UCSD-AML1 (cell line): ENCODE measurements around the gene SLC8A2.
"Not testable (repeated sequence)": the region's sequence is repeated elsewhere in the genome, so short reads cannot be mapped to it uniquely, and the experiment has no call there.

ENCODE experiments used
- DNase-seq: peaks from one replicate; lab custom pipeline; 2025; ENCODE audit not compliant: unreplicated experiment; lab: John Stamatoyannopoulos, UW

Gene SLC8A2

GRCh38 chr19:47414469-47414868 lies 57.2 kb downstream of the SLC8A2 start:
- DNase-seq: peak; percentile 64

DNA sequence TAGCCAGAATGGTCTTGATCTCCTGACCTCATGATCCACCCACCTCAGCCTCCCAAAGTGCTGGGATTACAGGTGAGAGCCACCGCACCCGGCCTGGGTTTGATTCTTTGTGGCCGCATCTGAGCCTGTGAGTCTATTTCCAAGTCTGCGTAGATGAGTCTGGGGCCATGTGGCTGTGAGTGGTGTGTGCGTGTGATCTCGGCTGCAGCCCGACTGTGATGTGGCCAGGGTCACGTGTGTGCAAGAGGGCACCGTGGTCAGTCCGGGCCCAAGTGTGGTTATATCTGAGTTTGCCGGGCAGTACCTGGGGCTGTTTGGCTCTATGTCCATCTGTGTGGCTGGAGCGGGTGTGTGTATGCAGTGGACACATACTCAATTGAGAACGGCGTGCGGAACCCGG lies 57.8 kb downstream of the SLC8A2 start:
- no peak for DNase-seq

GRCh38 chr19:47411696-47412095 lies 60.0 kb downstream of the SLC8A2 start:
- not testable (repeated sequence) for DNase-seq

GRCh38 chr19:47411101-47411500 lies 60.6 kb downstream of the SLC8A2 start:
- no peak for DNase-seq

DNA sequence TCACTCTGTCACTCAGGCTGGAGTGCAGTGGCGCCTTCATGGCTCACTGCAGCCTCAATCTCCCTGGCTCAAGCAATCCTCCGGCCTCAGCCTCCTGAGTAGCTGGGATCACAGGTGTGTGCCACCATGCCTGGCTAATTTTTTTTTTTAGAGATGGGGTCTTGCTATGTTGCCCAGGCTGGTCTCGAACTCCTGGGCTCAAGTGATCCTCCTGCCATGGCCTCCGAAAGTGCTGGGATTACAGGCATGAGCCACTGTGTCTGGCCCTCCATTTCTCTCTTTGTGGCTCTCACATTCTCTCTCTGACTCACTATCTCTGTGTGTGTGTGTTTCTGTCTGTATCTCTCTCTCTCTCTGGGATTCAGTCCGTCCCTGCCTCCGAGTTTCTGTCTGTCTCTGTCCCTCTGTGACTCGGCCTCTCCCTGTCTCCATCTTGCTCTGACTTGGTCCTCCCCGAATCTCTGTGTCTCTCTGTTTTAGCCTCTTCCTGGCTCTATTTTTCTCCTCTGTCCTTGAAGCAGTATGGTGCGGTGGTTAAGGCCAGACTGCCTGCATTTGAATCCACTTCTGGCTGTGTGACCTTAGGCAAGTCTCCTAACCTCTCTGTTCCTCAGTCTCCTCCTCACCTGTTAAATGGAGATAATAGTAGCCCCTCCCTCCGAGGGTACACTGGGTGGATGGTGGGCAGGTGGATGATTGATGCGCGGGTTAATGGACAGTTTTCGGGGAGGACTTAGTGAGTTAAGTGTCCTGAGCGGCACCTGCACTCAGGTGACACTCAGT lies 63.3 kb downstream of the SLC8A2 start:
- DNase-seq: no peak

DNA sequence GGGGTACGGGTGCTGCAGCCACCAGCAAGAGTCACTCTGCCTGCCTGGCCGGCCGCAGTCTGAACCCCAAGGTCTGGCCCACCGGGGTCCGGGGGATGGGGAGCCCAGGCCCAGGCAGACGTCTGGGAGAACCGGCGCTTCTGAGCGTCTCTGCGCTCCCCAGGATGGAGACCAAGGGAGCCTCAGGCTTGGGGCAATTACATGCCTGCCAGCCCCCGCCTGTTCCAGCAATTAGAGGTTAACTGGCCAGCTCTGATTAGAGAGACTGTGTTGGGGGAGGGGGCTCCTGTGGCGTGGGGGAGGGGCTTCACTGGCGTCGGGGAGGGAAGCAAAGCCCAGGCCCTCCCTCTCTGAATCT lies 64.3 kb downstream of the SLC8A2 start:
- DNase-seq: no peak

DNA sequence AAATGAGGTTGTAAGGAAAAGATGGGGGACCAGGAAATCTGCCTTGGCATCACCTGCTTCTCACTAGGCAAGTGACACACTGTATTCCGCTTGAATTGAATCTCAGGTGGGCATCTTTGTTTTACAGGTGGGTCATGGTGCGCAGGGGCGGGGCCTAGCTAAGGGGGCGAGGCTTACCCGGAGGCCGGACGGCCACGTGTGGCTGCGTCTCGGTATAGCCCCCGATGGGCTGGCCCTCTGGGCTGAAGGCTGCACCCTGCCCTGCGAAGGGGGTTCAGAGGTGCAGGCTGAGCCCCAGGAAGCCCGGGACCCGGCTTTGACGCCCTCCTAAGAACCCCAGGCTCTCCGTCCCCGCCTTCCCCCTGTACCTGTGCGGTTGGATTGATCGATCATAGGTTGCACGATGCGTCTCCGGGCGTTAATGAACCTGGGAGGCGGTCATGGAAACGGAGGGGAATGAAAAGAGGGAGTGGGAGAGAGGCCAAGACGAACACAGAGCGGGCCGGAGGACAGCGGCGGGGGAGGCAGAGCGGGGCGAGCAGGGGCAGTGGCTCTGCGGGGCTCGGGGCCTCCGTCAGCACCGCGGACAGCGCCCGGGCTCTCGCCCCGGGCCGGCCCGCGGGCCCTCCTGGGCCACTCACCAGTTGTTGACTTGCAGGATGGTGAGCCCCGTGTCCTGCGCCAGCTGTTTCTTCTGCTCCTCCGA lies 64.8 kb downstream of the SLC8A2 start:
- peak; percentile 38 for DNase-seq

- DNase-seq: no peak
Measured at GRCh38 chr19:47405854-47406417, 65.8 kb downstream of the SLC8A2 start.

GRCh38 chr19:47405197-47405550 lies 66.5 kb downstream of the SLC8A2 start:
- no peak for DNase-seq

GRCh38 chr19:47404334-47405196 lies 67.1 kb downstream of the SLC8A2 start:
- DNase-seq: no peak

GRCh38 chr19:47402504-47402903 lies 69.2 kb downstream of the SLC8A2 start:
- DNase-seq: no peak

GRCh38 chr19:47398707-47399597 lies 72.7 kb downstream of the SLC8A2 start:
- DNase-seq: no peak

DNA sequence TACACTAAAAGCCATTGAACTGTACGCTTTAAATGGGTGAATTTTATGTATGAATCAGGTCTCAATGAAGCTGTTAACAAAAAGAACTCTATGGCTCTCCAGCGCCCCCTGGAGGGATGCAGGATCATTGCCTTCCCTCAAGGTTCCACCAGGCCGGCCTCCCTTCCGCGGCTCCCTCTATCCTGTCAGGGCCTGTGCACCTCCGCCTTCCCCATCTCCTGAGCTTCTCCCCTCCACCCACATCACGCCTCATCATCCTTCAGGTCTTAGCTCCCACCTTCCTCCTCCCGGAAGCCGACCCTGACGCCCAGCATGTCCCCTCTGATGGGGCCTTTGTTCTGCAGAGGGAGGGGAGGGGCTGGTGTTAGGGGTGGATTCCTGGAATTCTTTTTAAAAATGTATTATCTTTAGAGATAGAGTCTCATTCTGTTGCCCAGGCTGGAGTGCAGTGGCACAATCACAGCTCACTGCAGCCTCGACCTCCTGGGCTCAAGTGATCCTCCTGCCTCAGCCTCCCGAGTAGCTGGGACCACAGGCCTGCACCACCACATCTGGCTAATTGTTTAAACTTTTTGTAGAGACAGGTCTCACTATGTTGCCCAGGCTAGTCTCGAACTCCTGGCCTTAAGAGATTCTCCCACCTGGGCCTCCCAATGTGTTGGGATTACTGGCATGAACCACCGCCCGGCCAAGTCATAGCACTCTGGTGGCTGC lies 80.0 kb downstream of the SLC8A2 start:
- DNase-seq: peak; percentile 70

DNA sequence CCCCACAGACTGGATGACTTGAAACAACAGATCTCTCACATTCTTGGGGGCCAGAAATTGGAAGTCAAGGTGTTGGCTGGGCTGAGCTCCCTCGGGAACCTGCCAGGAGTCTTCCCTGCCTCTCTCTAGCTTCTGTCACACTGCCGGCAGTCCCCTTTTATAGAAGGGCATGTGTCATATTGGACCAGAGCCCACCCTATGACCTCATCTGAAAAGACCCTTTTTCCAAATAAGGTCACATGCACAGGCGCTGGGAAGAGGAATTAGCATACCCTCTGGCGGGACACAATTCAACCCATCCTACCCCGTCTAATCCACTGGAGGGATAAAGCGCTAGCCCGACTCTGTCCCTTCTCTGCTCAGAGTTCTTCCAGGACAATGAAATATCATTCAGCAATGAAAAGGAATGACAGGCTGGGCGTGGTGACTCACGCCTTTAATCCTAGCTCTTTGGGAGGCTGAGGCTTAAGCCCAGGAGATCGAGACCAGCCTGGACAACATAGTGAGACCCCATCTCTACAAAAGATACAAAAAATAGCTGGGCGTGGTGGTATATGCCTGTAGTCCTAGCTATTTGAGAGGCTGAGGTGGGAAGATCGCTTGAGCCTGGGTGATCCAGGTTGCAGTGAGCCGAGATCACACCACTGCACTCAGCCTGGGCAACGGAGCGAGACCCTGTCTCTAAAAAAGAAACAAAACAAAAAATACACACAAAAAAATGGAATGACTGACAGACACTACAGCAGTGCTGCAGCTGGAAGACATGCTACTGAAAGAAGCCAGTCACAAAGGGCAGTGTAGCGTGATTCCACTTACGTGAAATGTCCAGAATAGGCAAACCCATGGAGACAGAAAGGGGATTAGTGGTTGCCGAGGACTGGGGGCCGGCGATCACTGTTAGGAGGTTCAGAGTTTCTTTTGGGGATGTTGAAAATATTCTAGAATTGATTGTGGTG lies 80.9 kb downstream of the SLC8A2 start:
- DNase-seq: no peak

DNA sequence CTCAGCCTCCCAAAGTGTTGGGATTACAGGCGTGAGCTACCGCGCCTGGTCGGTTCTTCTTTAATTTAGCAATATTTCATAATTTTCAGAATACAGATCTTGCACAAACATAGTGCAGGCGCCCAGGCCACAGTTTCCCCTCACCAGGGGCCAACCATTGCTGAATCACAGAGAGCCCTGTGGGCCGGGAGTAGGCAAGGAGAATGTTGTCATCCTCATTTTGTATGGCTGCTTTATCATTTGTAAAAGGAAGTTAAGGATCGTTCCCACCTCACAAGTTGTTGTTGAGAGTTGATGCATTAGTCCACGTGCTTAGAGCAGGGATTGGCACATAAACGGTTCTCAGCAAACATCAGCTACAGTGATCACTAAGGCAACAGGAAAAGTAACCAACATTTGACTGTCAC lies 82.5 kb downstream of the SLC8A2 start:
- DNase-seq: no peak

DNA sequence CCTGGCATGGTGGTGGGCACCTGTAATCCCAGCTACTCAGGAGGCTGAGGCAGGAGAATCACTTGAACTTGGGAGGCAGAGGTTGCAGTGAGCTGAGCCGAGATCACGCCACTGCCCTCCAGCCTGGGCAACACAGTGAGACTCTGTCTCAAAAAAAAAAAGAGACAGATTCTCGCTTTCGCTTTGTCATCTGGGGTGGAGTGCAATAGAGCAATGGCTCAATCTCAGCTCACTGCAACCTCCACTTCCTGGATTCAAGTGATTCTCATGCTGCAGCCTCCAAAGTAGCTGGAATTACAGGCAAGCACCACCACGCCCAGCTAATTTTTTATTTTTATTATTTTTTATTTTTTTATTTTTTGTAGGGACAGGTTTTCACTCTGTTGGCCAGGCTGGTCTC lies 83.0 kb downstream of the SLC8A2 start:
- DNase-seq: not testable (repeated sequence)

- DNase-seq: not testable (repeated sequence)
Measured at GRCh38 chr19:47387623-47388022, 84.1 kb downstream of the SLC8A2 start.

- DNase-seq: not testable (repeated sequence)
Measured at GRCh38 chr19:47386582-47386981, 85.1 kb downstream of the SLC8A2 start.

DNA sequence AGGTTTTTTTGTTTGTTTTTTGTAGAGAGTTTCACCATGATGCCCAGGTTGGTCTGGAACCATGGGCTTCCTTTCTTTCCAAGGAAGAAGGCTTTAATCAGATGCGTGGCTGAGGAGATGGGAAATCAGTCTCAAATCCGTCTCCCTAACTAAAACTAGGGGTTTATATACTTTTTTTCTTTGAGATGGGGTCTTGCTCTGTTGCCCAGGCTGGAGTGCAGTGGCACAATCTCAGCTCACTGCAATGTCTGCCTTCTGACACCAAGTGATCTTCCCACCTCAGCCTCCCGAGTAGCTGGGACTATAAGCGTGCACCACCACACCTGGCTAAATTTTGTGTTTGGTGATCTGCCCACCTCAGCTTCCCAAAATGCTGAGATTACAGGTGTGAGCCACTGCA lies 87.2 kb downstream of the SLC8A2 start:
- DNase-seq: not testable (repeated sequence)
